Measurements from ENCODE around the gene NAP1L1. TPM values are rescaled to one million over a fixed set of nuclear protein-coding genes. Genes with fewer than 3 reads are reported as not detected.

Gene NAP1L1
- total and polyA plus RNA-seq, 5 experiments from 2014 or later = 199 to 820 (median 224) TPM

DNA sequence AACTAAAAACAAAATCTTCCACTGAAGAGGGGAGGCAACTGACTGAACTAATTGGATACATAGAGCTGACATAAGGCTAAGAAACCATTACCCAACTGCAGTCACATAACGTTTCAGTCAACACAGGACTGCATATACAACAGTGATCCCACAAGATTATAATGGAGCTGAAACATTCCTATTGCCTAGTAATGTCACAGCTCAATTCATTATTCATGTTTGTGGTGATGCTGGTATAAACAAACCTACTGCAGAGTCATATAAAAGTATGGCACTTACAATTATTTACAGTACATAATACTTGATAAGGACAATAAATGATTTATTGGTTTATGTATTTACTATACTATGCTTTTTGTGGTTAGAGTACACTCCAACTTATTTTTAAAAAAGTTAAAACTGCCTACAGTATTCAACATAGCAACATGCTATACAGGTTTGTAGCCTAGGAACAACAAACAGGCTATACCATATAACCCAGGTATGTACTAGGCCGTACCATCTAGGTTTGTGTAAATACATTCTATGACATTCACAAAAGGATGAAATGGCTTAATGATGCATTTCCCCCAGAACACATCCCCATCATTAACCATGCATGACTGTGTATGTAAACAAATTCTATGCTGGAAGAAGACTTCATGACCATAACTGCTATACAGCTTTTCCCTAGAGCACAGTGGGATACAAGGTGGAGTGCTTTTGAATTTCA, 4.3 kb downstream of the NAP1L1 start:
- POLR2A ChIA-PET = interaction anchor here (0.7 kb wide), 1 partner anchor 513 kb away, joined by 5 read pairs; no protein-coding TSS in a partner anchor
- DNase-seq (no peak), ATAC-seq (no peak)
- H3K9me3 Mint-ChIP-seq = peaks cover 0 to 9% (median 4%) of the 10 kb centered on the region in 9 donors
- H3K36me3 Mint-ChIP-seq = peaks cover 10 to 23% (median 17%) of the 10 kb centered on the region in 3 donors
- H3K27me3 Mint-ChIP-seq = no peaks in the 10 kb centered on the region
- H3K4me3 Mint-ChIP-seq = peak overlapping the region in 6 of 10 donors; percentile 15 to 51 (median 36)
- H3K4me1 Mint-ChIP-seq = peaks cover 33 to 86% (median 77%) of the 10 kb centered on the region in 4 donors
- H3K27ac Mint-ChIP-seq = peak overlapping the region in 2 of 10 donors; percentile 17 to 40

DNA sequence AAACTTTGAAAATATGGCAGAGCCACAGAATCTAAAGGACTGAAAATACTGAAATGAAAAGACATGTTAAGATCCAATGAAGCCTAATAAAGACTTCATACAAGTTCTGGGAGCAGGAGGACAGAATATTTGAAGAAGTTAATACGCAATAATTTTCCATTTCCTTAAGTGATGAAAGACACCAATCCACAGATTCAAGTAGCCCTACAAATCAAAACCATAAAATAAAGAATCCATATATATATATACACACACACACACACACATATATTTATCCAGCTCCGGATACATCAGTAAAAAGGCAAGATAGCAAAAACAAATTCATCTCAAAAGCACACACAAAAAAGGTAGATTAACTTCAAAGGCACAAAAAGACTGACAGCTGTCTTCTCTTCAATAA, 5.7 kb downstream of the NAP1L1 start:
- H3K36me3 Mint-ChIP-seq = peaks cover 10 to 26% (median 17%) of the 10 kb centered on the region in 3 donors
- no peak for DNase-seq
- H3K4me1 Mint-ChIP-seq = peaks cover 33 to 93% (median 79%) of the 10 kb centered on the region in 4 donors
- peaks cover 0 to 9% (median 4%) of the 10 kb centered on the region in 9 donors for H3K9me3 Mint-ChIP-seq
- H3K27me3 Mint-ChIP-seq = no peaks in the 10 kb centered on the region
- POLR2A ChIA-PET = no interaction called here
- no peak for ATAC-seq
- peak overlapping the region in 5 of 10 donors; percentile 5 to 64 (median 34) for H3K4me3 Mint-ChIP-seq
- no peak overlapping the region for H3K27ac Mint-ChIP-seq

DNA sequence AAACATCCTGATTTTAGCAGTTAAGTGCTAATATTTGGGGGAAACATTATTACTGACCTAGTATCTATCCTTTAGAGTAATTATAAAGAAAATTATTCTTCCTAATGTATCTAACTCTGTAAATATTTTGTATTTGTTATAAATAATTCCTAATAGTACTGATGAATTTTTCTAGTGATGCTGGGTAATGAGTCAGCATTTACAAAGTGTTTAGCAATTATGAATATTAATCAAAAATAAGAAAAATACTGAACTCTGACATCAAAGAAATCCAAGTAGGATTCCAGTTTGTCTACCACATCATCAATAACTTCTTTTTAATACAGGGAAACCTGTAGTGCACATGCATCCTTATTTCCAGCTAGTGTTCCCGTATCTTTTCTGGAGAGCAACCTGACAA, 9.0 kb downstream of the NAP1L1 start:
- POLR2A ChIA-PET = no interaction called here
- Mint-ChIP-seq H3K27ac (no peak overlapping the region), H3K4me3 (no peak overlapping the region), H3K4me1 (peaks cover 42 to 91% (median 78%) of the 10 kb centered on the region in 4 donors), H3K27me3 (no peaks in the 10 kb centered on the region), H3K36me3 (peaks cover 14 to 49% (median 20%) of the 10 kb centered on the region in 3 donors), H3K9me3 (peaks cover 0 to 9% (median 4%) of the 10 kb centered on the region in 9 donors)
- no peak for DNase-seq
- no peak for ATAC-seq

DNA sequence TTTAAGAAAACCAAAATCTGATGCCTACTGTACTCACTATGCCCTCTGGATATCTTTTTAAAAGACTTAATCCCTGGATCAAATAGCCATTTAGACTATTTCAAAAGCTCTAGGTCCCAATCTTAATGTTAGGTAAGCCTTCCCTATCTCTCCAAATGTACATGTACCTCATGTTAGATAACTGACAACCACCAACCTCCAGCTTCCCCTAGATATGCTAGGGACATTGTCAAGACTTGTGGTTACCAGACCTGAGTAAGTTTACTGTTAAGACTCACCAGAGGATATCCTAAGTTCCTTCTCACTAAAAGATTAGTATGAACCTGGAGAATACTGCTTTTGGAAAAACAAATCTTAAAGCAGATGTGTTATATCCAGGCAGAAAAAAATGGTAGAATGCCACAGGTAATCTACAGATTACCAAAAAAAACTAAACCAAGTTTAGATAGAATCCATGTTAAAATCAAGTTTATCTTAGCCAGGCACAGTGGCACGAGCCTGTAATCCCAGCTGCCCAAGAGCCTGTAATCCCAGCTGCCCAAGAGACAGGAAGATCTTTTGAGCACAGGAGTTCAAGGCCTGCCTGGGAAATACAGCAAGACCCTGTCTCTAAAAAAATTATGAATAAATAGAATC, 9.7 kb downstream of the NAP1L1 start:
- POLR2A ChIA-PET = no interaction called here
- Mint-ChIP-seq H3K4me1 (peaks cover 40 to 90% (median 78%) of the 10 kb centered on the region in 4 donors), H3K9me3 (peaks cover 0 to 9% (median 4%) of the 10 kb centered on the region in 9 donors), H3K36me3 (peaks cover 14 to 52% (median 23%) of the 10 kb centered on the region in 3 donors), H3K27me3 (no peaks in the 10 kb centered on the region), H3K27ac (peak overlapping the region in 2 of 10 donors; percentile 1 to 49), H3K4me3 (peak overlapping the region in 2 of 10 donors; percentile 5)
- ATAC-seq (no peak), DNase-seq (no peak)

DNA sequence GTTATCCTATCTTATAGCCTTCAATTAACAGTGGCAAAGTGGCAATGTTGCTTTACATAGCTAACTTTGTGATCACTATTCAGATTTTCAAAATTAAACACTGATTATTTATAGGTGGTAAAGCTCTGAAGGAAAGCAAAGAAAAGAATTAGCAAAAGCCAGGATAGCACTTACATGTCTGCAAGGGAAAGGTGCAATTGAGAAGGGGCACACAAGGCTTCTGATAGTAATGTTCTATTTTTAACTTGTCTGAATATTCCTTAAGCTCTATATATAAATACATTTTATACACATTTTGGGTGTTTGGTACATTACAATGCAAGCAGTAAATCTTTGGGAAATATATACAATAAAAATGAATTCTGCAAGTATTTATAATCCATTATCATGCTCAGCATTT, 10.9 kb downstream of the NAP1L1 start:
- ATAC-seq = no peak
- Mint-ChIP-seq H3K4me1 (peaks cover 36 to 91% (median 79%) of the 10 kb centered on the region in 4 donors), H3K36me3 (peaks cover 8 to 56% (median 21%) of the 10 kb centered on the region in 3 donors), H3K4me3 (no peak overlapping the region), H3K27me3 (no peaks in the 10 kb centered on the region), H3K27ac (peak overlapping the region in 1 of 10 donors; percentile 57), H3K9me3 (peaks cover 0 to 4% (median 0%) of the 10 kb centered on the region in 9 donors)
- POLR2A ChIA-PET = no interaction called here
- DNase-seq = no peak

DNA sequence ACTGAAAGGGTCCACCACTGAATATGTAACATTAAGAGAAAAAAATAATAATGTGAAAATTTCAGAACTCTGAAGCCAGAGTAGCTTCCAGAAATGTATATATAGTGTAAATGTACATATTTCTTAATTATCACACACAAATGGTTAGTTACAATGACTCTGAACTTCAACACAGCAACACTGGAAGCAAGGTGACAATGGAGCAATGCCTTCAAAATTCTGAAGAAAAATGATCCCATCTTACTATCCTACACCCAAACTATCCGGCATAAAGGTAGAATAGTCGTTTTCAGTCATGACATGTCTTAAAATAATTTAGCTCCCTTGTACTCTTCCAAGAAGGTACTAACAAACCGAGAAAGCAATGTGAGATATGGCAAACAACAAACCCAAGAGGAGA, 11.9 kb downstream of the NAP1L1 start:
- POLR2A ChIA-PET = interaction anchor here (0.6 kb wide), 1 partner anchor 592 kb away, joined by 6 read pairs; the partner anchor contains the start of gene GLIPR1
- peaks cover 35 to 87% (median 81%) of the 10 kb centered on the region in 4 donors for H3K4me1 Mint-ChIP-seq
- H3K36me3 Mint-ChIP-seq = peaks cover 7 to 62% (median 24%) of the 10 kb centered on the region in 3 donors
- no peaks in the 10 kb centered on the region for H3K9me3 Mint-ChIP-seq
- H3K27ac Mint-ChIP-seq = peak overlapping the region in 3 of 10 donors; percentile 28 to 47 (median 40)
- peak overlapping the region in 1 of 10 donors; percentile 5 for H3K4me3 Mint-ChIP-seq
- no peaks in the 10 kb centered on the region for H3K27me3 Mint-ChIP-seq
- no peak for ATAC-seq
- DNase-seq = no peak

DNA sequence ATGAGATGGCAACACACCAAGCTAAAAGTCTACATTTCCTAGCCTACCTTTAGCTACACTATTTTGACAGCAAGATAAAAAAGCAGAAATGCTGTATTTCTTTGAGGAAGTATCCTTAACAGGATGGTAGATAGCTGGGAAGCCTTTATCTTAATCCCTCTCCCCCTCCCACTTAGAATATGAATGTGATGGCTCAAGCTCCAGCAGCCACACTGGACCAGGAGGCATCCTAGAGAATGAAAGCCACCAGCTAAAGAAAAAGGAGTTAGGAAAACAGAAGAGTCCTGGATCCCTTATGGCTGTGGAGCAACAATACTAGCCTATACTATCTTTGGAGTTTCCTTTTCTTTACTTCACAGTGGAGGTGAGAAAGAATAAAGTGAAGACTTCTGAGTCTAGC, 15.1 kb downstream of the NAP1L1 start:
- Mint-ChIP-seq H3K4me3 (no peak overlapping the region), H3K27ac (peak overlapping the region in 5 of 10 donors; percentile 27 to 74 (median 50)), H3K9me3 (peaks cover 2 to 22% (median 14%) of the 10 kb centered on the region in 9 donors), H3K36me3 (peaks cover 32 to 88% (median 56%) of the 10 kb centered on the region in 3 donors), H3K27me3 (no peaks in the 10 kb centered on the region), H3K4me1 (peaks cover 30 to 66% (median 64%) of the 10 kb centered on the region in 4 donors)
- no peak for ATAC-seq
- DNase-seq = no peak
- POLR2A ChIA-PET = no interaction called here

DNA sequence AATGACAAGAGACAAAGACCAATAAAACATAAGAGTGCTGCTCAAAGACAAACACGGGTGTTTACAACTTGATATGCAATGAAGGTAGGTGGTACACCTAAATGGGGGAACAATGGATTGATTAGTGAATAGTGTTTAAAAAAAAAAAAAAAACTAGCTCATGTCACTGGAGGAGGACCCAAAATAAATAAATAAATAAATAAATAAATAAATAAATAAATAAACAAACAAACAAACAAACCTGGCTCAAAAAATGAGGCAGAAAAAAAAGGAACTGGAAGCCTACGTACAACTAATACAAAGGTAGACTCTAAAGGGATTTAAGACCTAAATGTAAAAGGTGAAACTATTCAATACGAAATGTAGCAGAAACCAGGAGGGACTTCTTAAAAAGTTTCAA, 18.6 kb downstream of the NAP1L1 start:
- DNase-seq = no peak
- Mint-ChIP-seq H3K4me3 (no peak overlapping the region), H3K36me3 (peaks cover 31 to 94% (median 66%) of the 10 kb centered on the region in 3 donors), H3K4me1 (peaks cover 17 to 53% (median 46%) of the 10 kb centered on the region in 4 donors), H3K27ac (no peak overlapping the region), H3K9me3 (peaks cover 2 to 28% (median 15%) of the 10 kb centered on the region in 9 donors), H3K27me3 (no peaks in the 10 kb centered on the region)
- POLR2A ChIA-PET = no interaction called here
- ATAC-seq = no peak

DNA sequence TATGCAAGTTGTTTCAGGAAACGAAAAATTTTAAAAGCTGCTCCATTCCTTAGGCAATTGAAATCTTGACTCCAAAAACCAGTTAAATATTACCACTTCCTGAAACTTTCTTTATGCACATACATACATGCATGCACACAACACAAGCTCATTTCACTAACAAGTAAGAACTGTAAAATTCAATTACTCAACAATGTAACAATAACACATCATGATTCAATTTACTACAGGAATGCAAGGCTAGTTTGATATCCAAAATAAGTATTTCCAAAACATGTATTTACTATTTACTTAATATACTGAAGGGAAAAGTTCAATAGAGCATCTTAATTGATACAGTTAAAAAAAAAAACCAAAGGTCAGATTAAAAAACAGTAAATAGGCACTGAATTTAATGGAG, 19.6 kb downstream of the NAP1L1 start:
- DNase-seq (no peak), ATAC-seq (no peak)
- no peaks in the 10 kb centered on the region for H3K27me3 Mint-ChIP-seq
- peaks cover 17 to 46% (median 40%) of the 10 kb centered on the region in 4 donors for H3K4me1 Mint-ChIP-seq
- H3K27ac Mint-ChIP-seq = no peak overlapping the region
- POLR2A ChIA-PET = no interaction called here
- peaks cover 31 to 93% (median 63%) of the 10 kb centered on the region in 3 donors for H3K36me3 Mint-ChIP-seq
- H3K4me3 Mint-ChIP-seq = peak overlapping the region in 1 of 10 donors; percentile 12
- peaks cover 2 to 28% (median 15%) of the 10 kb centered on the region in 9 donors for H3K9me3 Mint-ChIP-seq

DNA sequence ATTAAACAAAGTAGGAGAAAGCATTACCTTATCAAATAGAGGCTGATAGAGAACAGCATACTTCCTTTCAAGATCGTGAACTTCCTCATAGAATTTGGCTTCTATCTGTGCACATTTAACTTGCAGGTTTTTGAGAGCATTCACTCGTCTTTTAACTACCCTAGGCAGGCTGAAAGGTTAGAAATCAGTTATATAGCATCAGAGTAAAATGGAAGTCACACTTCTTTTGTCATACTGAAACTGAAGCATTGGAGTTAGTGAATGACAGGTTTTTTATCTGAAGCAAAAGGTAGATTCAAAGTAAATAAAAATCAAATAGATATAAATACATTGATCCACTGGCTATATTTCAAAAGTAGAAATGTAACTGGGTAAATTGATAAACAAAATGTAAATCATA, 24.4 kb downstream of the NAP1L1 start:
- peaks cover 0 to 14% (median 5%) of the 10 kb centered on the region in 9 donors for H3K9me3 Mint-ChIP-seq
- ATAC-seq (no peak), DNase-seq (no peak)
- H3K27ac Mint-ChIP-seq = peak overlapping the region in 2 of 10 donors; percentile 16 to 33
- H3K36me3 Mint-ChIP-seq = peaks cover 18 to 90% (median 29%) of the 10 kb centered on the region in 3 donors
- H3K4me3 Mint-ChIP-seq = no peak overlapping the region
- no peaks in the 10 kb centered on the region for H3K27me3 Mint-ChIP-seq
- POLR2A ChIA-PET = no interaction called here
- H3K4me1 Mint-ChIP-seq = peaks cover 9 to 22% (median 15%) of the 10 kb centered on the region in 4 donors

DNA sequence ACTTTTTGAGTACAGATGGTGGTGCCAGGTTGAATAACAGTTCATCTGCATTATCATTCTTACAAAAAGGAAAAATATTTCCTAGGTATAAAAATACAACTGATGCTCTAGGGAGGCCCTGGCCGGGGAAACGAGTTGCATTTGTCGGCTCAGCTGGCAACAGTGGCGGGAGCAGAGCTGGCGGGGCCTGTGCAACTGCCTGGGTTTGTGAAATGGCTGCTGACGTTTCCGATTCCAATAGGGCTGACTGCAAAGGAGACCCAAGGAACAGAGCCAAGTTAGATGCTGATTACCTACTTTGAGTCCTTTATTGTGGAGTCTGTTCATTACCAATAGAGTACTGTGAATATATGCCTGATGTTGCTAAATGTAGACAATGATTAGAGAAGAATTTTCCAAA, 27.2 kb downstream of the NAP1L1 start:
- DNase-seq (no peak), ATAC-seq (peak in 1 of 2 donors; percentile 8)
- Mint-ChIP-seq H3K4me1 (peaks cover 5 to 13% (median 10%) of the 10 kb centered on the region in 4 donors), H3K4me3 (no peak overlapping the region), H3K27ac (peak overlapping the region in 3 of 10 donors; percentile 5 to 23 (median 9)), H3K27me3 (no peaks in the 10 kb centered on the region), H3K36me3 (peaks cover 7 to 87% (median 16%) of the 10 kb centered on the region in 3 donors), H3K9me3 (no peaks in the 10 kb centered on the region)
- POLR2A ChIA-PET = no interaction called here

DNA sequence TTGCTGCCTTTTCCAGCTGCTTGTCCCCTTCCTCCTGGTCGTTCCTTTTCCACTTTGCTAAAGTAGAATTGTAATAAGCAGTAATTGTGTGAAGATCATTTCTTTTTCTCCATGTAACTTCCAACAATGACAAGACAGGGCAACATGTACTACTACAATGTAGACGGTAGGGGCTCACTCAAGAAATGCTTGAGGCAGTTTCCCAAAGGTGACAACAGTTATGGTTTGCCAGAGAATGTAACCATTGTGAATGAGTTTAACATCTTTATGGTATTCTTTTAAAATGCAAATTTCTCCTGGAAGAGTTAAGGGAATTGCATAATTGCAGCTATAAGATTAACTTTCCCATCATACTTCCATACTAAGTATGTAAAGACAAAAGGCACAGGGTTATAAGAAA, 29.1 kb downstream of the NAP1L1 start:
- DNase-seq (no peak), ATAC-seq (no peak)
- no peaks in the 10 kb centered on the region for H3K27me3 Mint-ChIP-seq
- peaks cover 0 to 4% (median under 1%) of the 10 kb centered on the region in 4 donors for H3K4me1 Mint-ChIP-seq
- POLR2A ChIA-PET = no interaction called here
- H3K36me3 Mint-ChIP-seq = peaks cover 7 to 91% (median 16%) of the 10 kb centered on the region in 3 donors
- H3K4me3 Mint-ChIP-seq = no peak overlapping the region
- H3K27ac Mint-ChIP-seq = no peak overlapping the region
- no peaks in the 10 kb centered on the region for H3K9me3 Mint-ChIP-seq
